GM12891 (cell line): ENCODE results near the gene EML6.

Experiments
- POLR2AphosphoS5 ChIP-seq: IDR thresholded peaks from 2 replicates; pipeline ENCODE4 v1.6.1; 2011; ENCODE audit warnings: low read depth, low read length, control low read depth
- TAF1 ChIP-seq: IDR thresholded peaks from 2 replicates; pipeline ENCODE4 v1.6.1; 2011; ENCODE audit warnings: low read depth, low read length, control low read depth

DNA sequence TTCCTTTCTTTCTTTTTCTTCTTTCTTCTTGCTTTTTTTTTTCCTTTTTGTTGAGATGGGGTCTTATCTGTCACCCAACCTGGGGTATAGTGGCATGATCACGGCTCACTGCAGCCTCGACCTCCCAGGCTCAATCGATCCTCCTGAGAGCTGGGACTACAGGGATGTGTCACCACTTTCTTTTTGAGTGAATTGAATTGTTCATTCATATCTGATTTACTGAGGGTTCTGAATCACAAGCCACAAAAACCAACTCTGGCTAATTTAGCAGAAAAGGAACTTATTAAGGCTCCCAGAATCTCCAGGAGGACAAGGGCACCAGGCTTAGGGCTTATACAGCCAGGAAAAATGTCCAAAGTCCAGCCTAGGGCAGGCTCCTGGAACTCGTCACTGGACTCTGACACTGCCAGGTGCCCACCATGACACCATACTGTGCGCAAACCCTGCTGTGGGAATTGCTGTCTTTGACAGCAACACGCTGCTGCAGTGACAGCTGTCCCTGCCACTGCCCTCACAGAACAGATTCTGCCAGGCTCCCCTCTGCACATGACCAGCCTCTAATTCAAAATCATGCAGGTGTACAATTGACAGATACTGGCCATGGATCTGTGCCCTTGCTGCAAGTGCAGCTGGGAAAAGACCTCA, 42.9 kb upstream of the EML6 start:
- TF ChIP-seq POLR2AphosphoS5: no peak
- TF ChIP-seq TAF1: no peak
